Keratinocyte (primary cell): ENCODE results near the gene FBRSL1.

Experiments used
- EZH2 ChIP-seq: IDR thresholded peaks from one replicate; pipeline ENCODE4 v1.6.1; 2012; ENCODE audit warnings: inconsistent platforms, mild to moderate bottlenecking, low read length, moderate library complexity
- TF ChIP-seq, protein P1 (sequence below), 3 experiments: IDR thresholded peaks in 1 of 3; conservative IDR thresholded peaks in 1 of 3; optimal IDR thresholded peaks in 1 of 3; 2 replicates in 2 of 3; 3 replicates in 1 of 3; pipeline versions ENCODE3 to v1.5.1; 2011; ENCODE audit warnings: low read length in 3 of 3, mild to moderate bottlenecking in 3 of 3, moderate library complexity in 2 of 3, control low read depth in 1 of 3, inconsistent platforms in 1 of 3; ENCODE audit not compliant: insufficient read depth in 2 of 3; ENCODE audit errors: extremely low read depth in 1 of 3

- TF ChIP-seq, protein P1, sequence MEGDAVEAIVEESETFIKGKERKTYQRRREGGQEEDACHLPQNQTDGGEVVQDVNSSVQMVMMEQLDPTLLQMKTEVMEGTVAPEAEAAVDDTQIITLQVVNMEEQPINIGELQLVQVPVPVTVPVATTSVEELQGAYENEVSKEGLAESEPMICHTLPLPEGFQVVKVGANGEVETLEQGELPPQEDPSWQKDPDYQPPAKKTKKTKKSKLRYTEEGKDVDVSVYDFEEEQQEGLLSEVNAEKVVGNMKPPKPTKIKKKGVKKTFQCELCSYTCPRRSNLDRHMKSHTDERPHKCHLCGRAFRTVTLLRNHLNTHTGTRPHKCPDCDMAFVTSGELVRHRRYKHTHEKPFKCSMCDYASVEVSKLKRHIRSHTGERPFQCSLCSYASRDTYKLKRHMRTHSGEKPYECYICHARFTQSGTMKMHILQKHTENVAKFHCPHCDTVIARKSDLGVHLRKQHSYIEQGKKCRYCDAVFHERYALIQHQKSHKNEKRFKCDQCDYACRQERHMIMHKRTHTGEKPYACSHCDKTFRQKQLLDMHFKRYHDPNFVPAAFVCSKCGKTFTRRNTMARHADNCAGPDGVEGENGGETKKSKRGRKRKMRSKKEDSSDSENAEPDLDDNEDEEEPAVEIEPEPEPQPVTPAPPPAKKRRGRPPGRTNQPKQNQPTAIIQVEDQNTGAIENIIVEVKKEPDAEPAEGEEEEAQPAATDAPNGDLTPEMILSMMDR (optimal IDR thresholded peaks at IDR 0.05 in 1 of 3, IDR thresholded peaks at IDR 0.05 in 1 of 3, conservative IDR thresholded peaks at IDR 0.05 in 1 of 3; ENCODE audit: extremely low read depth in 1 of 3, insufficient read depth in 2 of 3, low read length in 3 of 3) = no peak
- no peak for TF ChIP-seq EZH2
Observed at GRCh38 chr12:132492522-132492921, 2.6 kb downstream of the FBRSL1 start.
